ENCODE measurements around the gene SNTG2. TPM values are rescaled to one million over a fixed set of nuclear protein-coding genes. Genes with fewer than 3 reads are reported as not detected.

Gene SNTG2
- total and polyA plus RNA-seq, 10 of the 15 experiments (the other 5 are each of a cell fraction or from before 2014, with no cell fraction given) = not detected

DNA sequence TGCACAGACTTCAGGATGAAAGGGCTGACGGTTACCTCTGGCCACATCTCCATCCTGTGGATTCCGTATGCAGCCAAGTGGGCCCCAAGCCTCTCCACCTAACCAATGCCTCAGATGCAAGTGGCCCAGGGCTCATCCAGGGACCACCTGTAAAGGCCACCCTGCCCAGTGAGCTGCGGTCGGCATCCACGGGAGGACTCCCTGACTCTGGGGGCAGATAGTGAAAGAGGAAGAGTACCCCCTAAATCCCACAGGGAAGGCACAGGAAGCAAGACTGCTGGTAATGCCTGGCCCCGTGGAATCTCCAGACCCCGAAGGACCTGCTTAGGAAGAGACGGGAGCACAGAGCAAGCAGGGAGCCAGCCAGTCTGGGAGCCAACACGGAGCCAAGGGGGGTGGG is 451.4 kb downstream of the SNTG2 start:
- intact Hi-C loops (cut with micrococcal nuclease; ENCODE audit: unreplicated experiment) (no loop called here), in situ Hi-C loops (cut with MboI) (no loop called here)
- ChIA-PET CTCF (no interaction called here), POLR2A (no interaction called here), SMC1A (ENCODE audit: uncharacterized antibody, unreplicated experiment) (no interaction called here), RAD21 (ENCODE audit: unreplicated experiment) (no interaction called here)
- ATAC-seq (no peak), DNase-seq (ENCODE audit: low read depth, low spot score) (no peak), FAIRE-seq (no peak)
- no peaks in the 10 kb centered on the region for H4K20me1 ChIP-seq (ENCODE audit: control insufficient read depth, insufficient read depth)
- no peak overlapping the region for H3K4me3 ChIP-seq
- BruUV-seq (replicated peaks) = no TSS peak
- no peak overlapping the region for H3K9ac ChIP-seq (ENCODE audit: control insufficient read depth, insufficient read depth, low read length)
- 20% methylated on average over 9 of the region's 9 CpGs for WGBS (ENCODE audit: insufficient coverage, insufficient replicate concordance, low lambda C conversion rate, missing lambda C conversion rate)
- no peak overlapping the region for H3K27ac ChIP-seq (ENCODE audit: control insufficient read depth, insufficient read depth)
- H3K4me1 ChIP-seq (ENCODE audit: control insufficient read depth, insufficient read depth, low read length) = no peaks in the 10 kb centered on the region
- no peaks in the 10 kb centered on the region for H3K27me3 ChIP-seq (replicated peaks in 1 of 2; ENCODE audit: control insufficient read depth in 2 of 2, insufficient read depth in 2 of 2, low read length in 1 of 2)
- H3K4me2 ChIP-seq (ENCODE audit: control insufficient read depth, insufficient read depth) = no peak overlapping the region
- H3K36me3 ChIP-seq (ENCODE audit: control insufficient read depth in 2 of 2, insufficient read depth in 2 of 2, low read length in 1 of 2) = no peaks in the 10 kb centered on the region
- H3K79me2 ChIP-seq (ENCODE audit: control insufficient read depth, insufficient read depth, low read length) = no peaks in the 10 kb centered on the region
- TF ChIP-seq, protein P1, sequence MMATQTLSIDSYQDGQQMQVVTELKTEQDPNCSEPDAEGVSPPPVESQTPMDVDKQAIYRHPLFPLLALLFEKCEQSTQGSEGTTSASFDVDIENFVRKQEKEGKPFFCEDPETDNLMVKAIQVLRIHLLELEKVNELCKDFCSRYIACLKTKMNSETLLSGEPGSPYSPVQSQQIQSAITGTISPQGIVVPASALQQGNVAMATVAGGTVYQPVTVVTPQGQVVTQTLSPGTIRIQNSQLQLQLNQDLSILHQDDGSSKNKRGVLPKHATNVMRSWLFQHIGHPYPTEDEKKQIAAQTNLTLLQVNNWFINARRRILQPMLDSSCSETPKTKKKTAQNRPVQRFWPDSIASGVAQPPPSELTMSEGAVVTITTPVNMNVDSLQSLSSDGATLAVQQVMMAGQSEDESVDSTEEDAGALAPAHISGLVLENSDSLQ (IDR thresholded peaks at IDR 0.05) = no peak
- TF ChIP-seq NR2C1 (IDR thresholded peaks at IDR 0.05) (no peak), IKZF2 (IDR thresholded peaks at IDR 0.05) (no peak), NFYB (IDR thresholded peaks at IDR 0.05; ENCODE audit: insufficient read depth, low read depth, low read length) (no peak), POLR2AphosphoS5 (IDR thresholded peaks at IDR 0.05; ENCODE audit: low read length) (no peak), EGR1 (IDR thresholded peaks at IDR 0.05; ENCODE audit: borderline replicate concordance in 1 of 2, low read depth in 2 of 2, low read length in 2 of 2) (no peak), DPF2 (IDR thresholded peaks at IDR 0.05) (no peak), HCFC1 (IDR thresholded peaks at IDR 0.05; ENCODE audit: low read length) (no peak), CHD4 (IDR thresholded peaks at IDR 0.05) (no peak), RBBP5 (conservative IDR thresholded peaks at IDR 0.05) (no peak), RAD21 (IDR thresholded peaks at IDR 0.05; ENCODE audit: insufficient read depth, low read depth, low read length) (no peak), CBX3 (IDR thresholded peaks at IDR 0.05; ENCODE audit: borderline replicate concordance, low read depth) (no peak), STAT3 (IDR thresholded peaks at IDR 0.05; ENCODE audit: low read depth, low read length) (no peak), ATF7 (IDR thresholded peaks at IDR 0.05; ENCODE audit: low read depth) (no peak), SP1 (IDR thresholded peaks at IDR 0.05; ENCODE audit: low read depth, low read length) (no peak)
- TF ChIP-seq, protein P2, sequence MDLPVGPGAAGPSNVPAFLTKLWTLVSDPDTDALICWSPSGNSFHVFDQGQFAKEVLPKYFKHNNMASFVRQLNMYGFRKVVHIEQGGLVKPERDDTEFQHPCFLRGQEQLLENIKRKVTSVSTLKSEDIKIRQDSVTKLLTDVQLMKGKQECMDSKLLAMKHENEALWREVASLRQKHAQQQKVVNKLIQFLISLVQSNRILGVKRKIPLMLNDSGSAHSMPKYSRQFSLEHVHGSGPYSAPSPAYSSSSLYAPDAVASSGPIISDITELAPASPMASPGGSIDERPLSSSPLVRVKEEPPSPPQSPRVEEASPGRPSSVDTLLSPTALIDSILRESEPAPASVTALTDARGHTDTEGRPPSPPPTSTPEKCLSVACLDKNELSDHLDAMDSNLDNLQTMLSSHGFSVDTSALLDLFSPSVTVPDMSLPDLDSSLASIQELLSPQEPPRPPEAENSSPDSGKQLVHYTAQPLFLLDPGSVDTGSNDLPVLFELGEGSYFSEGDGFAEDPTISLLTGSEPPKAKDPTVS (IDR thresholded peaks at IDR 0.05; ENCODE audit: low read depth, low read length) = no peak
- TF ChIP-seq, protein P3, sequence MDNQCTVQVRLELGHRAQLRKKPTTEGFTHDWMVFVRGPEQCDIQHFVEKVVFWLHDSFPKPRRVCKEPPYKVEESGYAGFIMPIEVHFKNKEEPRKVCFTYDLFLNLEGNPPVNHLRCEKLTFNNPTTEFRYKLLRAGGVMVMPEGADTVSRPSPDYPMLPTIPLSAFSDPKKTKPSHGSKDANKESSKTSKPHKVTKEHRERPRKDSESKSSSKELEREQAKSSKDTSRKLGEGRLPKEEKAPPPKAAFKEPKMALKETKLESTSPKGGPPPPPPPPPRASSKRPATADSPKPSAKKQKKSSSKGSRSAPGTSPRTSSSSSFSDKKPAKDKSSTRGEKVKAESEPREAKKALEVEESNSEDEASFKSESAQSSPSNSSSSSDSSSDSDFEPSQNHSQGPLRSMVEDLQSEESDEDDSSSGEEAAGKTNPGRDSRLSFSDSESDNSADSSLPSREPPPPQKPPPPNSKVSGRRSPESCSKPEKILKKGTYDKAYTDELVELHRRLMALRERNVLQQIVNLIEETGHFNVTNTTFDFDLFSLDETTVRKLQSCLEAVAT (IDR thresholded peaks at IDR 0.05) = no peak
- TF ChIP-seq, protein P4, sequence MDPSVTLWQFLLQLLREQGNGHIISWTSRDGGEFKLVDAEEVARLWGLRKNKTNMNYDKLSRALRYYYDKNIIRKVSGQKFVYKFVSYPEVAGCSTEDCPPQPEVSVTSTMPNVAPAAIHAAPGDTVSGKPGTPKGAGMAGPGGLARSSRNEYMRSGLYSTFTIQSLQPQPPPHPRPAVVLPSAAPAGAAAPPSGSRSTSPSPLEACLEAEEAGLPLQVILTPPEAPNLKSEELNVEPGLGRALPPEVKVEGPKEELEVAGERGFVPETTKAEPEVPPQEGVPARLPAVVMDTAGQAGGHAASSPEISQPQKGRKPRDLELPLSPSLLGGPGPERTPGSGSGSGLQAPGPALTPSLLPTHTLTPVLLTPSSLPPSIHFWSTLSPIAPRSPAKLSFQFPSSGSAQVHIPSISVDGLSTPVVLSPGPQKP (IDR thresholded peaks at IDR 0.05; ENCODE audit: low read depth, low read length) = no peak
- TF ChIP-seq, protein P5, sequence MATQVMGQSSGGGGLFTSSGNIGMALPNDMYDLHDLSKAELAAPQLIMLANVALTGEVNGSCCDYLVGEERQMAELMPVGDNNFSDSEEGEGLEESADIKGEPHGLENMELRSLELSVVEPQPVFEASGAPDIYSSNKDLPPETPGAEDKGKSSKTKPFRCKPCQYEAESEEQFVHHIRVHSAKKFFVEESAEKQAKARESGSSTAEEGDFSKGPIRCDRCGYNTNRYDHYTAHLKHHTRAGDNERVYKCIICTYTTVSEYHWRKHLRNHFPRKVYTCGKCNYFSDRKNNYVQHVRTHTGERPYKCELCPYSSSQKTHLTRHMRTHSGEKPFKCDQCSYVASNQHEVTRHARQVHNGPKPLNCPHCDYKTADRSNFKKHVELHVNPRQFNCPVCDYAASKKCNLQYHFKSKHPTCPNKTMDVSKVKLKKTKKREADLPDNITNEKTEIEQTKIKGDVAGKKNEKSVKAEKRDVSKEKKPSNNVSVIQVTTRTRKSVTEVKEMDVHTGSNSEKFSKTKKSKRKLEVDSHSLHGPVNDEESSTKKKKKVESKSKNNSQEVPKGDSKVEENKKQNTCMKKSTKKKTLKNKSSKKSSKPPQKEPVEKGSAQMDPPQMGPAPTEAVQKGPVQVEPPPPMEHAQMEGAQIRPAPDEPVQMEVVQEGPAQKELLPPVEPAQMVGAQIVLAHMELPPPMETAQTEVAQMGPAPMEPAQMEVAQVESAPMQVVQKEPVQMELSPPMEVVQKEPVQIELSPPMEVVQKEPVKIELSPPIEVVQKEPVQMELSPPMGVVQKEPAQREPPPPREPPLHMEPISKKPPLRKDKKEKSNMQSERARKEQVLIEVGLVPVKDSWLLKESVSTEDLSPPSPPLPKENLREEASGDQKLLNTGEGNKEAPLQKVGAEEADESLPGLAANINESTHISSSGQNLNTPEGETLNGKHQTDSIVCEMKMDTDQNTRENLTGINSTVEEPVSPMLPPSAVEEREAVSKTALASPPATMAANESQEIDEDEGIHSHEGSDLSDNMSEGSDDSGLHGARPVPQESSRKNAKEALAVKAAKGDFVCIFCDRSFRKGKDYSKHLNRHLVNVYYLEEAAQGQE (IDR thresholded peaks at IDR 0.05; ENCODE audit: low read depth, low read length) = no peak
- no peak overlapping the region for H2AFZ ChIP-seq (ENCODE audit: control insufficient read depth, low read depth, low read length)
- no peaks in the 10 kb centered on the region; the same call in 1 of the 3 replicates for H3K9me3 ChIP-seq (replicated peaks; ENCODE audit: control insufficient read depth, insufficient read depth, low read length)
